Smooth muscle cell (in vitro differentiated cells): ENCODE results near the gene CCNYL1. TPM values are rescaled to one million over a fixed set of nuclear protein-coding genes. Genes with fewer than 3 reads are reported as not detected.
"Not testable (repeated sequence)": the region's sequence is repeated elsewhere in the genome, so short reads cannot be mapped to it uniquely, and the experiment has no call there.

Experiments
- DNase-seq: peaks from one replicate; lab custom pipeline; 2025; ENCODE audit not compliant: unreplicated experiment; lab: John Stamatoyannopoulos, UW
- H2AFZ ChIP-seq: fragments of 200-600 bp; sonication (generic); 2 replicates; pipeline ENCODE4 v1.6.0; 2016; ENCODE audit warnings: antibody characterized with exemption, low read depth, mild to moderate bottlenecking
- H3F3A ChIP-seq: fragments of 200-600 bp; sonication (generic); 2 replicates; pipeline ENCODE4 v1.6.0; 2017; ENCODE audit warnings: antibody characterized with exemption, low read depth
- H3K27ac ChIP-seq: fragments of 200-600 bp; sonication (generic); 2 replicates; pipeline ENCODE4 v1.5.1; 2016; ENCODE audit warnings: low read depth, mild to moderate bottlenecking
- H3K27me3 ChIP-seq: fragments of 200-600 bp; sonication (generic); 2 replicates; pipeline ENCODE4 v1.6.1; 2016; ENCODE audit warnings: low read depth, mild to moderate bottlenecking
- H3K36me3 ChIP-seq: fragments of 200-600 bp; sonication (generic); 2 replicates; pipeline ENCODE4 v1.5.1; 2016; ENCODE audit warnings: low read depth
- H3K4me1 ChIP-seq: fragments of 200-600 bp; sonication (generic); 2 replicates; pipeline ENCODE4 v1.5.1; 2016; ENCODE audit warnings: low read depth
- H3K4me2 ChIP-seq: fragments of 200-600 bp; sonication (generic); 2 replicates; pipeline ENCODE4 v1.6.0; 2016; ENCODE audit warnings: mild to moderate bottlenecking
- H3K4me3 ChIP-seq: fragments of 200-600 bp; sonication (generic); 2 replicates; pipeline ENCODE4 v1.5.1; 2016; ENCODE audit warnings: mild to moderate bottlenecking
- H3K79me2 ChIP-seq: fragments of 200-600 bp; sonication (generic); 2 replicates; pipeline ENCODE4 v1.6.0; 2016; ENCODE audit warnings: low read depth, mild to moderate bottlenecking
- H3K9ac ChIP-seq: fragments of 200-600 bp; sonication (generic); 2 replicates; pipeline ENCODE4 v1.6.0; 2016; ENCODE audit warnings: low read depth
- H3K9me3 ChIP-seq: fragments of 200-600 bp; sonication (generic); replicated peaks from 2 replicates; pipeline ENCODE4 v1.5.1; 2016; ENCODE audit warnings: low read depth
- H4K20me1 ChIP-seq: fragments of 200-600 bp; sonication (generic); 2 replicates; pipeline ENCODE4 v1.6.0; 2016; ENCODE audit warnings: low read depth
- WGBS: methylation state at CpG from one replicate; pipeline ENCODE4 v1.1.7; 2016; ENCODE audit warnings: low lambda C conversion rate; 5-methylcytosine and 5-hydroxymethylcytosine counted together
- polyA plus RNA-seq: library from polyadenylated mRNA; unstranded; fragments of >200 nt; fragmentation: Nextera tagmentation; extraction: Ambion mirVana; gene quantifications from 2 replicates; pipeline ENCODE4 v1.2.1, GENCODE V29; 2016
- total RNA-seq: library from RNA; depleted of rRNA; stranded (reverse); fragments of >200 nt; gene quantifications from 2 replicates; pipeline ENCODE4 v1.2.3, GENCODE V29; 2014
- TF ChIP-seq, protein P1 (sequence below): fragments of 200-600 bp; sonication (generic); IDR thresholded peaks from 2 replicates; pipeline ENCODE4 v1.5.1; 2017; ENCODE audit warnings: borderline replicate concordance, mild to moderate bottlenecking, antibody characterized with exemption; ENCODE audit not compliant: insufficient read depth, poor library complexity, severe bottlenecking

The CCNYL1 gene
- total and polyA plus RNA-seq, 2 experiments from 2014 or later, result 7.2 to 15.1 TPM

DNA sequence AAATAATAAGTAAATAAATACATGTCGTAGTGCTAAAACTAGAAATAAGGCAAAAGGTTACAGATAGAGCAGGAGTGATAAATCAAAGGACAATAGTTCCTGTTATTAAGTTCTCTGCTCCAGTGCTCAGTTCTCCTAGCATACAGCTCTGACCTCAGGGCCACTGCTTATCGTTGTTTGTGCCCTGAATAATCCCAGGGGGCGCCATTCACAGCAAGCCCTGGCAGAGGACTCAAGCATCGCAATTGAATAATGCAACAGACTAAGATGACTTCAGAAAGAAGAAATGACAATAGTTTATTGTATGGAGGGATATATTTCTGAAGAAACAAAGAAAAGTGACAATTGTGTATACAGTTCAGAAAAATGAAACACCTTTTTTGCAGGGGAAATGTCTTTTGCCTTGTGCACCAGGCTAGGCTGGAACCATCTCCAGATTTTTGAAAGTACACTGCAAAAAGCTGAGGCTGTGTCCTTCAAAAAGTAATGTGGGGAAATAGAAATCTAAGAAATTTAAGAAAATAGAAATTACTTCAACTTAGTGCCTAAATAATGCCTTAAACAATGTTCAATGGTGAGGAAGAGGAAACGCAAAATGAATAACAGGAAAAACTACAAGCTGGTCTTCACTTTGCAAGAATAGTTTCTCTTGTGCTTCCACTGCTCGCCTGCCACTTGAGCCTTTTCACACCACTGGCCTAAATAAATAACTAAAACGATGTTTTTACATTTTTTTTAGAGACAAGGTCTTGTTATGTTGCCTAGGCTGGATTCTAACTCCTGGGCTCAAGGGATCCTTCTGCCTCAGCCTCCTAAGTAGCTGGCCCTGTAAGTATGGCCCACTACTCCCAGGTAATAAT lies 19.0 kb upstream of the CCNYL1 start:
- H4K20me1 ChIP-seq, result no peaks in the 10 kb centered on the region
- no peak overlapping the region for H3K27ac ChIP-seq
- no peaks in the 10 kb centered on the region for H3K9me3 ChIP-seq
- TF ChIP-seq, protein P1, sequence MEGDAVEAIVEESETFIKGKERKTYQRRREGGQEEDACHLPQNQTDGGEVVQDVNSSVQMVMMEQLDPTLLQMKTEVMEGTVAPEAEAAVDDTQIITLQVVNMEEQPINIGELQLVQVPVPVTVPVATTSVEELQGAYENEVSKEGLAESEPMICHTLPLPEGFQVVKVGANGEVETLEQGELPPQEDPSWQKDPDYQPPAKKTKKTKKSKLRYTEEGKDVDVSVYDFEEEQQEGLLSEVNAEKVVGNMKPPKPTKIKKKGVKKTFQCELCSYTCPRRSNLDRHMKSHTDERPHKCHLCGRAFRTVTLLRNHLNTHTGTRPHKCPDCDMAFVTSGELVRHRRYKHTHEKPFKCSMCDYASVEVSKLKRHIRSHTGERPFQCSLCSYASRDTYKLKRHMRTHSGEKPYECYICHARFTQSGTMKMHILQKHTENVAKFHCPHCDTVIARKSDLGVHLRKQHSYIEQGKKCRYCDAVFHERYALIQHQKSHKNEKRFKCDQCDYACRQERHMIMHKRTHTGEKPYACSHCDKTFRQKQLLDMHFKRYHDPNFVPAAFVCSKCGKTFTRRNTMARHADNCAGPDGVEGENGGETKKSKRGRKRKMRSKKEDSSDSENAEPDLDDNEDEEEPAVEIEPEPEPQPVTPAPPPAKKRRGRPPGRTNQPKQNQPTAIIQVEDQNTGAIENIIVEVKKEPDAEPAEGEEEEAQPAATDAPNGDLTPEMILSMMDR, result peak; percentile 29
- H3K4me1 ChIP-seq, result no peaks in the 10 kb centered on the region
- no peaks in the 10 kb centered on the region for H3K27me3 ChIP-seq
- no peaks in the 10 kb centered on the region for H3K79me2 ChIP-seq
- no peak for DNase-seq
- H2AFZ ChIP-seq, result no peak overlapping the region
- no peaks in the 10 kb centered on the region for H3F3A ChIP-seq
- no peak overlapping the region for H3K9ac ChIP-seq
- H3K4me3 ChIP-seq, result no peak overlapping the region
- no peaks in the 10 kb centered on the region for H3K36me3 ChIP-seq
- no peak overlapping the region for H3K4me2 ChIP-seq
- WGBS, result 54% methylated on average over 7 of the region's 7 CpGs

DNA sequence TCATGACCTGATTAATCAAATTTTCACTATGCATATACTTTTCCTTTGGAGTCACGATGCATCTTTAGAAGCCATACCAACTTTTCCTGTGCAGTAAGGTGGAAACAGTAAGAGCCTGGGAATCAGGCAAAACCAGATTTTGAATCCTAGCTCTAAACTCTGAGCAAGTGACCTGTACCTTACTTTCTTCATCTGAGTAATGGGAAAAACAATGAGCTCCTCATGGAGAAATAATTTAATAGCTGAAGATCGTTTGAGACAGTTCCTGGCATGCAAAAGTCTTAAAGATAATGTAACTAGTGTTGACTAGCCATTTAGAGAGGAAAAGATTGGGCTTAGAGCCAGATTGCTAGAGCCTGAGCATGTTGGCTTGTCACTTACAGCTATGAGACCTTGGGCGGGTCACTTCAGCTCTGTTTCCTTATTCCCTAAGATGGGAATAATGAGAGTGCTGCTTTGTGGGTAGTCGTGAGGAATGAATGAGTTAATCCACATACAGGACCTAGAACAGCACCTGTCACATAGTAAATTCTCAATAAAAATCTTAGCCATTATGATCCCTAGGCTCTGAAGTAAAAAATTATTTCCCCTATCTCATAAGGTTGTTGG lies 17.7 kb upstream of the CCNYL1 start:
- Histone ChIP-seq H3K36me3 (no peaks in the 10 kb centered on the region), H3K9ac (no peak overlapping the region), H3K4me2 (no peak overlapping the region), H3K9me3 (no peaks in the 10 kb centered on the region), H2AFZ (no peak overlapping the region), H3F3A (no peaks in the 10 kb centered on the region), H3K4me3 (no peak overlapping the region), H4K20me1 (no peaks in the 10 kb centered on the region), H3K4me1 (no peaks in the 10 kb centered on the region), H3K27me3 (no peaks in the 10 kb centered on the region), H3K27ac (no peak overlapping the region), H3K79me2 (no peaks in the 10 kb centered on the region)
- DNase-seq, result no peak
- TF ChIP-seq, protein P1, result no peak
- WGBS, result 65% methylated on average over 4 of the region's 4 CpGs

DNA sequence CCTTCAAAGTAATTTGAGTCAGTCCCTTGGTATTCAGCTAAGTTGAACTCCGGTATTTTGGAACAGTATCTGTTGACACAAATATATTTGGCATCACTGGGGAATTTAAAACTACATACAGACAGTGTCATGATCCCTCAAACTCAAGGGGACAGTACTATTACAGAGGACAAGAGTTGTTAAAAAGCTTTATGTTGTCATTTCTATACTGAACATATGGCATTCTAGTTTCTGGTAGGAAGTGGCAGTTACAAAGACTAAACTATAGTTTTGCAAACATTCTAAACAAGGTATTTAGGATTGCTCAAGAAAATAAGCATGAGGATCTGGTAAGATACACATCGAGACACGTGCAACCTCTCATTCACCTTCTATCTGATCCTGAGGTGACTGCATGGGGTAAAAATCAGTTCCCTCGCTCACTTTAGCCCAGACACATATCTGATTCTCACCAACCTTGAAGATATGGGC lies 16.6 kb upstream of the CCNYL1 start:
- WGBS, result 87% methylated on average over 4 of the region's 4 CpGs
- Histone ChIP-seq H3K36me3 (no peaks in the 10 kb centered on the region), H3K4me1 (no peaks in the 10 kb centered on the region), H3K9ac (no peak overlapping the region), H3K4me2 (no peak overlapping the region), H3K27me3 (no peaks in the 10 kb centered on the region), H3K79me2 (no peaks in the 10 kb centered on the region), H3K27ac (no peak overlapping the region), H2AFZ (no peak overlapping the region), H4K20me1 (no peaks in the 10 kb centered on the region), H3K4me3 (no peak overlapping the region), H3K9me3 (no peaks in the 10 kb centered on the region), H3F3A (no peaks in the 10 kb centered on the region)
- no peak for DNase-seq
- TF ChIP-seq, protein P1, result no peak

DNA sequence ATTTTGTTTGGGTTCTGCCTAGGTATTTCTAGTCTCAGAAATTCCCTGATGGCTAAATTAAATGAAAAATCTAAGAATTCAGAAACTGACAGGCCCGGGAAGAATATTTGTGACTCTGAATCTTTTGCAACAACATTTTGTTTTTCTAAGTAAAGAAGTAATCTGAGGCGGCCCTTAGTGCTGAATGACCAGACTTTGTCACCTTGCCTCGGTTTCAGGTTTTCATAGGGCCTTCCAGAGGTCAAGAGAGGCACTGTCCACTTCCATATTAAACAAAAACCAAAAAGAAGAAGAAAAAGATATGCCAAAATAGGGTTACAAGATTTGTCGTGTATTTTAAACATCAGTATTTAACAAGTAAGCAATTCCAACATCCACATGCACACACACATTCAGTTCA lies 16.1 kb upstream of the CCNYL1 start:
- H3K27ac ChIP-seq, result no peak overlapping the region
- no peak overlapping the region for H3K4me2 ChIP-seq
- no peaks in the 10 kb centered on the region for H3K36me3 ChIP-seq
- H3K9me3 ChIP-seq, result no peaks in the 10 kb centered on the region
- H3K4me1 ChIP-seq, result no peaks in the 10 kb centered on the region
- no peak for DNase-seq
- H3K4me3 ChIP-seq, result no peak overlapping the region
- no peaks in the 10 kb centered on the region for H4K20me1 ChIP-seq
- no peak overlapping the region for H3K9ac ChIP-seq
- no peak overlapping the region for H2AFZ ChIP-seq
- TF ChIP-seq, protein P1, result no peak
- WGBS, result 92% methylated on average over 4 of the region's 4 CpGs
- H3K79me2 ChIP-seq, result no peaks in the 10 kb centered on the region
- H3F3A ChIP-seq, result no peaks in the 10 kb centered on the region
- H3K27me3 ChIP-seq, result no peaks in the 10 kb centered on the region

DNA sequence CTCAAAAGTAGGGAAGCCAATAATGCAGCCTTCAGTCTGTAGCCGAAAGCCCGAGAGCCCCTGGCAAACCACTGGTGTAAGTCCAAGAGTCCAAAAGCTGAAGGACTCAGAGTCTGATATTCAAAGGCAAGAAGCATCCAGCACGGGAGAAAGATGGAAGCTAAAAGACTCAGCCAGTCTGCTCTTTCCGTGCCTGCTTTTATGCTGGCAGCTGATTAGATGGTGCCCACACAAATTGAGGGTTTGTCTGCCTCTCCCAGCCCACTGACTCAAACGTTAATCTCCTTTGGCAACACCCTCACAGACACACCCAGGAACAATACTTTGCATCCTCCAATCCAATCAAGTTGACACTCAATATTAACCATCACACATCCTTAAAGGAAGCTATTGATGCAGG lies 14.5 kb upstream of the CCNYL1 start:
- H3K27me3 ChIP-seq, H3K36me3 ChIP-seq, H3K27ac ChIP-seq, H3K9me3 ChIP-seq, H3F3A ChIP-seq, H3K4me2 ChIP-seq, DNase-seq, H2AFZ ChIP-seq, H3K9ac ChIP-seq, H3K4me3 ChIP-seq, H4K20me1 ChIP-seq, H3K79me2 ChIP-seq, H3K4me1 ChIP-seq: not testable (repeated sequence)
- 83% methylated on average over 5 of the region's 5 CpGs for WGBS
